CD8-positive, alpha-beta memory T cell (primary cell): ENCODE data around the gene LRRC43. TPM values are rescaled to one million over a fixed set of nuclear protein-coding genes. Genes with fewer than 3 reads are reported as not detected.

Experiments used
- CTCF ChIA-PET: fragments of 350-600 bp; sonication (Branson Sonifier 250); formaldehyde crosslinking; loops from one replicate; lab custom pipeline; 2021; ENCODE audit warnings: antibody characterized with exemption; lab: Charles Lee
- POLR2A ChIA-PET: fragments of 350-600 bp; sonication (Branson Sonifier 250); formaldehyde crosslinking; loops from one replicate; lab custom pipeline; 2021; ENCODE audit warnings: antibody characterized with exemption; lab: Charles Lee
- DNase-seq, 5 donors: peaks; one replicate each; pipeline versions ENCODE4 v3.0.0 to v3.0.0-alpha.2; 2020 to 2022; ENCODE audit warnings: mixed read lengths in 1 of 5
- H3K27ac ChIP-seq: one replicate; pipeline ENCODE4 v1.7.0; 2013; ENCODE audit warnings: low read depth, mild to moderate bottlenecking, low read length, moderate library complexity
- H3K27me3 ChIP-seq: 2 replicates; pipeline ENCODE4 v1.7.0; 2013; ENCODE audit warnings: low read length, mild to moderate bottlenecking; ENCODE audit not compliant: insufficient read depth, poor library complexity, severe bottlenecking
- H3K36me3 ChIP-seq: 2 replicates; pipeline ENCODE4 v1.7.0; 2013; ENCODE audit warnings: mild to moderate bottlenecking, low read length, moderate library complexity; ENCODE audit not compliant: insufficient read depth
- H3K4me1 ChIP-seq: 2 replicates; pipeline ENCODE4 v1.7.0; 2013; ENCODE audit warnings: mild to moderate bottlenecking, low read length, moderate library complexity; ENCODE audit not compliant: insufficient read depth
- H3K4me3 ChIP-seq: 2 replicates; pipeline ENCODE4 v1.7.0; 2013; ENCODE audit warnings: mild to moderate bottlenecking, low read length
- H3K9me3 ChIP-seq: 2 replicates; pipeline ENCODE4 v1.7.0; 2013; ENCODE audit warnings: mild to moderate bottlenecking, low read length
- H3K27ac Mint-ChIP-seq, 8 donors: one replicate each; pipeline ENCODE4 v1.8.0; 2020 to 2021; ENCODE audit warnings: mixed read lengths in 8 of 8, mild to moderate bottlenecking in 6 of 8, inconsistent platforms in 3 of 8, moderate library complexity in 3 of 8
- H3K27me3 Mint-ChIP-seq, 2 donors: one replicate each; pipeline ENCODE4 v1.8.0; 2020 to 2021; ENCODE audit warnings: mixed read lengths in 2 of 2, mild to moderate bottlenecking in 1 of 2, moderate library complexity in 1 of 2
- H3K36me3 Mint-ChIP-seq, 3 donors: one replicate each; pipeline ENCODE4 v1.8.0; 2020 to 2021; ENCODE audit warnings: mixed read lengths in 3 of 3, inconsistent platforms in 1 of 3, mild to moderate bottlenecking in 1 of 3
- H3K4me1 Mint-ChIP-seq, 3 donors: one replicate each; pipeline ENCODE4 v1.8.0; 2020 to 2021; ENCODE audit warnings: mixed read lengths in 3 of 3, inconsistent platforms in 1 of 3, mild to moderate bottlenecking in 1 of 3
- H3K4me3 Mint-ChIP-seq, 7 donors: one replicate each; pipeline ENCODE4 v1.8.0; 2020 to 2021; ENCODE audit warnings: mixed read lengths in 7 of 7, mild to moderate bottlenecking in 6 of 7, moderate library complexity in 4 of 7, inconsistent platforms in 2 of 7
- H3K9me3 Mint-ChIP-seq, 5 donors: one replicate each; pipeline ENCODE4 v1.8.0; 2020 to 2022; ENCODE audit warnings: mixed read lengths in 5 of 5, mild to moderate bottlenecking in 3 of 5, moderate library complexity in 2 of 5, inconsistent platforms in 1 of 5
- polyA plus RNA-seq: library from polyadenylated mRNA; unstranded; fragments of 300-500 nt; fragmentation: Illumina TruSeq; gene quantifications from one replicate; pipeline ENCODE4 v1.2.3, GENCODE V29; 2021
- total RNA-seq, 2 experiments: library from RNA; stranded (reverse); gene quantifications; one replicate each; pipeline ENCODE4 v1.2.3, GENCODE V29; 2021

LRRC43 gene
- total and polyA plus RNA-seq, 3 experiments from 2014 or later, result 0.18 to 0.26 (median 0.25) TPM

DNA sequence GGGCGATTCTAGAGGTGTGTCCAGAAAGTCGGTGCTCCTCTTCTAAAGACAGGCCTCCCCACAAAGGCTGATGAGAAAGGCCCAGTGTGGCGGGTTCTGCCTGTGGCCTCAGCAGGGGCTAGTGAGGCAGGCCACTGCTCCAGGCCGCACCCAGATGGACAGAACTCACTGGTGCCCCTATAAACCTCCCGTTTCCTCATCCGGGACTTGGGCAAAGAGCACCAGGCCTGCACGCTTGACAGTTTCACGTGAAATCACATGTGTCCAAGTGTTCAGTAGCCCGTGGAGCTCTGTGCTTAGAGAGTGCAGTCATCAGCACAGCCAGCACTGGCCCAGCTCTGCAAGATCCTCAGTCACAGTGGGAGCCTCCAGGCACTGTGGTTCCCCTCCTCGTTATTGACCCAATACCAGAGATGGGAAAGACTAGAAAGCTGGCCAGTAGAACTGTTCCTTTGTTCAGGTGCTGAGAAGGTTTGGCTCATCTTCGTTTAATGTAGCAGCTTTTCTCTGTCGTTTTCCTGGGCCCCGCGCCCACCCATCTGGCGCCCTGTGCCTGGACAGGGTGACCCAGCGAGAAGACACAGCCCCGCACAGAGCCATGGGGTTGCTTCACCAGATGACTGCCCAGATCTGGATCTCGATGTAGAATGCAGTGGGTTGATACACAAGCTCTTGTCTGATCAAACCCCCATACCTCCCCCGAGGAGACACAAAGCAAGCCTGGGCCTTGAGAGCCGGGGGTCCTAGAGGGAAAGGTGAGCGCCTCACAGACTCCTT is 35.2 kb upstream of the LRRC43 start:
- Mint-ChIP-seq H3K27ac (no peak overlapping the region), H3K4me3 (no peak overlapping the region), H3K4me1 (no peaks in the 10 kb centered on the region), H3K36me3 (peaks cover 3 to 13% (median 4%) of the 10 kb centered on the region in 3 donors), H3K9me3 (no peaks in the 10 kb centered on the region), H3K27me3 (peaks cover 0 to 3% of the 10 kb centered on the region in 2 donors)
- Histone ChIP-seq H3K27me3 (no peaks in the 10 kb centered on the region), H3K9me3 (no peaks in the 10 kb centered on the region), H3K4me3 (no peak overlapping the region), H3K36me3 (peaks cover 3% of the 10 kb centered on the region), H3K4me1 (no peaks in the 10 kb centered on the region), H3K27ac (no peak overlapping the region)
- DNase-seq, result no peak
- ChIA-PET POLR2A (interaction anchor here (0.5 kb wide), 1 partner anchor 34 kb away, joined by 7 read pairs; no protein-coding TSS in a partner anchor), CTCF (interaction anchor here (0.5 kb wide), 1 partner anchor 28 kb away, joined by 3 read pairs; no protein-coding TSS in a partner anchor)

DNA sequence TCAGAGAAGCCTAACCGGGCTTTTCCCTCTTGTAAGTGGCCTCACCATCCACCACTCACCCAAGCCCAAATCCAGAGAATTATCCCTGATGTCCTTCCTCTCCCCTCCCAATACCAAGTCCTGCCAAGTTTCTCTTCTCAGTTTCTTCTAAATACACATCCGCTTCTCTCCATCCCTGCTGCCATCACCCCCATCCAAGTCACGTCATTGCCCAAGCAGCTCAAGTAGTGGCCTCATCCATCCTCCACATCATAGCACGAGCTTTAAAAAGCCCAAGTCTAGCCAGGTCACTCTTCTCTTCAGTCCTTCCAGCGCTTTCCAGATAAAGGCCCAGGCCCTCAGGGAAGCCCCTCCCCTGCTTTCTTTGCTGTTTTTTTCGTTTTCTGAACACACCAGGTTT is 34.3 kb upstream of the LRRC43 start:
- Mint-ChIP-seq H3K36me3 (peaks cover 2 to 5% (median 3%) of the 10 kb centered on the region in 3 donors), H3K9me3 (no peaks in the 10 kb centered on the region), H3K4me1 (no peaks in the 10 kb centered on the region), H3K4me3 (no peak overlapping the region), H3K27me3 (peaks cover 0 to 3% of the 10 kb centered on the region in 2 donors), H3K27ac (no peak overlapping the region)
- POLR2A ChIA-PET, result no interaction called here
- H3K4me3 ChIP-seq, result no peak overlapping the region
- DNase-seq, result no peak
- peaks cover 3% of the 10 kb centered on the region for H3K36me3 ChIP-seq
- no peak overlapping the region for H3K27ac ChIP-seq
- H3K27me3 ChIP-seq, result no peaks in the 10 kb centered on the region
- CTCF ChIA-PET, result interaction anchor here (0.5 kb wide), 1 partner anchor 28 kb away, joined by 3 read pairs; no protein-coding TSS in a partner anchor
- no peaks in the 10 kb centered on the region for H3K9me3 ChIP-seq
- H3K4me1 ChIP-seq, result no peaks in the 10 kb centered on the region

DNA sequence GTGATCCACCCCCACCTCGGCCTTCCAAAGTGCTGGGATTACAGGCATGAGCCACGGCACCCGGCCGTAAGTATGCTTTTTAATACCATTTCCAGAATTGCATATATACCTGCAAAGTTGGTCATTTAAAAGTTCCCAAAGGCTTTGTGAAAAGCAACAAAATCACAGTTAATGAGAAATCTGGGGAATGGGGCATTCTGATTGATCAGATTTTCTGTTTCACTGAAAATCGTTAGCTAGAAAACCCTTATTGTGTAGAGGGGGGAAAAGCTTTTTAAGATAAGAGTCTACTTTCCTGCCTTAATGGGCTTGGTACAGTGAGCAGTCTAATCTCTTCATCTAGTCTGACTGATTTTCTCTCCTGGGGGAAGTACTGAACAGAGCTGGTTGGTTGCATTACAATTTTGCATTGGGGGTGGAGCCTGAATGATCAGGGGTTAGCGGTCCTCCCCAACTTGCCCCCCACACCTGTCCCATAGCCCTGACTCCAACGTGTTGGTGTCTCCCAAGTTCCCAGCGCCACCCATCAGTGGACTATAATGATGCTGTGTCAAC is 32.7 kb upstream of the LRRC43 start:
- no peak for DNase-seq
- H3K9me3 Mint-ChIP-seq, result no peaks in the 10 kb centered on the region
- H3K4me1 Mint-ChIP-seq, result no peaks in the 10 kb centered on the region
- no peak overlapping the region for H3K27ac Mint-ChIP-seq
- Histone ChIP-seq H3K27me3 (no peaks in the 10 kb centered on the region), H3K9me3 (no peaks in the 10 kb centered on the region), H3K27ac (no peak overlapping the region), H3K36me3 (no peaks in the 10 kb centered on the region), H3K4me3 (no peak overlapping the region), H3K4me1 (no peaks in the 10 kb centered on the region)
- no peak overlapping the region for H3K4me3 Mint-ChIP-seq
- no peaks in the 10 kb centered on the region for H3K36me3 Mint-ChIP-seq
- H3K27me3 Mint-ChIP-seq, result peaks cover 1 to 3% of the 10 kb centered on the region in 2 donors
- CTCF ChIA-PET, result interaction anchor here (0.8 kb wide), 1 partner anchor 117 kb away, joined by 3 read pairs; no protein-coding TSS in a partner anchor
- POLR2A ChIA-PET, result no interaction called here

DNA sequence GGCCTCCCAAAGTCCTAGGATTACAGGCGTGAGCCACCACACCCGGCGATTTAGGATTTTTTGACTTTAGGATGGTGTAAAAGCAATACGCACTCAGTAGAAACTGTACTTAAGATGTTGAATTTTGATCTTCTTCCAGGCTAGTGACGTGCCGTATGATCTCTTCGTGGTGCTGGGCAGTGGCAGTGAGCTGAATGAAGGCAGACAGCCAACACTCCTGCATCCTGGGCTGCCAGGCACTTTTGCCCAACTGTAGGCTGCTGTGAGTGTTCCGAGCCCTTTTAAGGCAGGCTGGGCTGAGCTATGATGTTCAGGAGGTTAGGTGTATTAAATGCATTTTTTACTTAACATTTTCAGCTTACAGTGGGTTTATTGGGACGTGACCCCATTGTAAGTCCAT is 30.2 kb upstream of the LRRC43 start:
- CTCF ChIA-PET, result no interaction called here

DNA sequence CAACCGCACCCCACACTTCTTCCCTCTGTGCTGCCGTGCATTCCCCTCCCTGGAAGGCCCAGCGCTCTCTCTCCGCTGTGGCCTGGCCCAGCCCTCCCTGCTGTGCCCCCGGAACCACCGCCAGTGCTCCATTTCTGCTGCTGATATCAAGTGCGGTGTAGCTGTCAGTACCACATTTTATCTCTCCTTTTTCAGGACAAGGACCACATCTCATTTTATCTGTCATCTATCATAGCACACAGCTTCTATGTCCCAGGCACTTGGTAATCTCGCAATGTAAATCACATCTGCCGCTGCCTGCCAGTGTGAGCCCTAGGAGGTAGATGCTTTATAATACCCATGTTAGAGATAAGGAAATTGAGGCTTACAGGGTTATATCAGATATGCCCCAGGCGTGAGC is 27.2 kb upstream of the LRRC43 start:
- POLR2A ChIA-PET, result no interaction called here

More for the DNA sequence above, 30.2 kb upstream of the LRRC43 start:
- Mint-ChIP-seq H3K27me3 (peaks cover 1 to 3% of the 10 kb centered on the region in 2 donors), H3K36me3 (no peaks in the 10 kb centered on the region), H3K27ac (no peak overlapping the region), H3K4me1 (no peaks in the 10 kb centered on the region), H3K9me3 (no peaks in the 10 kb centered on the region), H3K4me3 (no peak overlapping the region)
- Histone ChIP-seq H3K9me3 (no peaks in the 10 kb centered on the region), H3K36me3 (no peaks in the 10 kb centered on the region), H3K27ac (no peak overlapping the region), H3K27me3 (no peaks in the 10 kb centered on the region), H3K4me1 (no peaks in the 10 kb centered on the region), H3K4me3 (no peak overlapping the region)
- no peak for DNase-seq
- POLR2A ChIA-PET, result interaction anchor here (0.6 kb wide), 1 partner anchor 74 kb away, joined by 3 read pairs; the partner anchor contains the start of gene MLXIP

DNA sequence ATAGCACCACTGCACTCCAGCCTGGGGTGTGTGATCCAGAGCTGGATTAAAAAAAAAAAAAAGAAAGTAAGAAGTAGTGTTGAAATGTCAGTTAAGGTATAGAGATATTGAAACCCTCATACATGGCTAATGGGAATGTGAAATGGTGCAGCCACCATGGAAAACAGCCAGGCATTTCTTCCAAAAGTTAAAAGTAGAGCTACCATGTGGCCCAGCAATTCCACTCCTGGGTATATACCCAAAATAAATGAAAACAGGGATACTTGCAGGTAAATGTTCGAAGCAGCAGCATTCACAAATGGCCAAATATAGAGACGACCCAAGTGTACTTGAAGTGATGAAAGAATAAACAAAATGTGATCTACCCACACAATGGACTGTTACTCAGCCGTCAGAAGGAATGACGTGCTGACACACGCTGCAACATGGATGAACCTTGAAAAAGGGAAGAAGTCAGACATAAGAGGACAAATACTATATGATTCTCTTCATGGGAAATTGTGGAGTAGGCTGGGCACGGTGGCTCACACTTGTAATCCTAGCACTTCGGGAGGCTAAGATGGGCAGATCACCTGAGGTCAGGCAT is 24.1 kb upstream of the LRRC43 start:
- Mint-ChIP-seq H3K27me3 (peaks cover 0 to 1% of the 10 kb centered on the region in 2 donors), H3K4me3 (no peak overlapping the region), H3K9me3 (no peaks in the 10 kb centered on the region), H3K4me1 (peaks cover 14 to 22% (median 21%) of the 10 kb centered on the region in 3 donors), H3K27ac (no peak overlapping the region), H3K36me3 (no peaks in the 10 kb centered on the region)
- Histone ChIP-seq H3K27me3 (no peaks in the 10 kb centered on the region), H3K36me3 (no peaks in the 10 kb centered on the region), H3K27ac (no peak overlapping the region), H3K4me1 (peaks cover 5% of the 10 kb centered on the region), H3K9me3 (no peaks in the 10 kb centered on the region), H3K4me3 (no peak overlapping the region)
- ChIA-PET POLR2A (interaction anchor here (0.5 kb wide), 1 partner anchor 9 kb away, joined by 3 read pairs; no protein-coding TSS in a partner anchor), CTCF (interaction anchor here (0.7 kb wide), 1 partner anchor 20 kb away, joined by 3 read pairs; no protein-coding TSS in a partner anchor)
- no peak for DNase-seq

More for the DNA sequence above, 27.2 kb upstream of the LRRC43 start:
- CTCF ChIA-PET, result no interaction called here
- Mint-ChIP-seq H3K9me3 (no peaks in the 10 kb centered on the region), H3K4me3 (no peak overlapping the region), H3K27ac (peak overlapping the region in 1 of 8 donors; percentile 83), H3K36me3 (no peaks in the 10 kb centered on the region), H3K4me1 (peaks cover 0 to 1% (median 0%) of the 10 kb centered on the region in 3 donors), H3K27me3 (peaks cover 0 to 1% of the 10 kb centered on the region in 2 donors)
- H3K27me3 ChIP-seq, result no peaks in the 10 kb centered on the region
- H3K27ac ChIP-seq, result no peak overlapping the region
- no peak overlapping the region for H3K4me3 ChIP-seq
- no peak for DNase-seq
- no peaks in the 10 kb centered on the region for H3K4me1 ChIP-seq
- no peaks in the 10 kb centered on the region for H3K9me3 ChIP-seq
- no peaks in the 10 kb centered on the region for H3K36me3 ChIP-seq

DNA sequence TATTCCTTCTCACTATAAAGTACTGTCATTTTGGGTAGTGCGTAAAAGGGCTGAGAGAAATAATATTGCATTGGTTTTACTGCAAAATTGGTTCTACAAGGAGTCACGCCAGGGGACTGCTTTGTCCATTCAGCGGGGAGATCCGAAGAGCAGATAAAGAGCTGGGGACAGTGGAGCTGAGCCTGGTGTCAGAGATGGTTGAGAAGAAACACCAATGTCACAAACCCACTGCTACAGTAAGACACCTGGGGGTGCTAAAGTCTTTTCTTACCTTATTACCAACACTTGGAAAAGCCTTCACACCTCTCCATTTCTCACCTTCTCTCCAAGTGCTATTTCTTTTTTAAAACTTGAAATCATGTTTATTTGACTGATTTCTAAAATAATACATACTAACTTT is 23.0 kb upstream of the LRRC43 start:
- Mint-ChIP-seq H3K4me1 (peaks cover 16 to 22% (median 21%) of the 10 kb centered on the region in 3 donors), H3K36me3 (no peaks in the 10 kb centered on the region), H3K27me3 (peaks cover 0 to under 1% of the 10 kb centered on the region in 2 donors), H3K27ac (no peak overlapping the region), H3K4me3 (peak overlapping the region in 1 of 7 donors; percentile 42), H3K9me3 (no peaks in the 10 kb centered on the region)
- Histone ChIP-seq H3K4me3 (no peak overlapping the region), H3K27ac (no peak overlapping the region), H3K27me3 (no peaks in the 10 kb centered on the region), H3K36me3 (no peaks in the 10 kb centered on the region), H3K9me3 (no peaks in the 10 kb centered on the region), H3K4me1 (peaks cover 5% of the 10 kb centered on the region)
- CTCF ChIA-PET, result no interaction called here
- POLR2A ChIA-PET, result interaction anchor here (0.7 kb wide), 1 partner anchor 142 kb away, joined by 3 read pairs; no protein-coding TSS in a partner anchor
- DNase-seq, result no peak
